GM18873 (cell line): ENCODE measurements around the gene NPIPA3.
"Not testable (repeated sequence)": the region's sequence is repeated elsewhere in the genome, so short reads cannot be mapped to it uniquely, and the experiment has no call there.

ENCODE experiments used
- ATAC-seq: cut with Tn5 transposase; IDR thresholded peaks from one replicate; pipeline ENCODE4 v1.9.1; 2021; ENCODE audit warnings: mild to moderate bottlenecking, moderate library complexity, moderate number of reproducible peaks; ENCODE audit not compliant: unreplicated experiment, low FRiP score

NPIPA3 gene

GRCh38 chr16:14703156-14704011 is at the start of gene NPIPA3:
Gene NPIPA3, plus strand, starts transcription at chr16:14703411. Its CDS starts 5,533 bp downstream, at chr16:14708944.
- peak; percentile 94 for ATAC-seq

- peak; percentile 74 for ATAC-seq
These were observed 45.1 kb upstream of the NPIPA3 start for GRCh38 chr16:14658063-14658462.

- ATAC-seq = no peak
These were observed 35.6 kb upstream of the NPIPA3 start for GRCh38 chr16:14667347-14668266.

- no peak for ATAC-seq
These were observed 34.5 kb upstream of the NPIPA3 start for GRCh38 chr16:14668556-14669223.

DNA sequence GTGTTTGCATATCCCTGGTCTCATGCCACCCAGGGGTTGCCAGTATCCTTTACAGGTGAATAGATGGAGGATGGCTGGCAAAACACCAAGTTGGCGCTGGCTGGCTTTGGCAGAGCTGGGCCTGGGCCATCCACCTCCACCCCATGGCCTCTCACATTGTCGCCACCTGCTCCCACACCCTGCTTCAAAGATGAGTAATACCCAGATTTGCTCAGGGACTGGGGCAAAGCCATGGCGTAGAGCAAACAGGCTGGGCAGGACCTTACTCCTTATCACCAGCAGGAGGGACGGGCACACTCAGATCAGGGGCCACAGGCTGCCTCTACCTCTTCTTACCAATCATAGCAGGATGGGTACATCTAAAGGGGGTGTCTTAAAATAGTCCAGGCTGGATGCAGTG is 33.4 kb upstream of the NPIPA3 start:
- ATAC-seq = no peak

GRCh38 chr16:14672403-14672971 is 30.7 kb upstream of the NPIPA3 start:
- no peak for ATAC-seq

DNA sequence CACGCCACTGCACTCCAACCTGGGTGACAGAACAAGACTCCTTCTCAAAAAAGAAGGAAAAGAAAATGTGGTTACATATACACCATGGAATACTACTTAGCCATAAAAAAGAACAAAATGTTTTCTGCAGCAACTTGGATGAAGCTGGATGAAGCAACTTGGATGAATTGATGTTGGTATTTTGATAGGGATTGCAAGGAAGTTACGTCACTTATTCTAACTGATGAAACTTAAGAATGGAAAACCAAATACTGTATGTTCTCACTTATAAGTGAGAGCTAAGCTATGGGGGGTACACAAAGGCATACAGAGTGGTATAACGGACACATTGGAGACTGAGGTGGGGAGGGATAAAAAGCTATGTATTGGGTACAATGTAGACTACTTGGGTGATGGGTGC is 26.6 kb upstream of the NPIPA3 start:
- ATAC-seq = no peak

GRCh38 chr16:14677627-14678026 is 25.6 kb upstream of the NPIPA3 start:
- no peak for ATAC-seq

- no peak for ATAC-seq
These were observed 24.3 kb upstream of the NPIPA3 start for GRCh38 chr16:14678748-14679497.

- ATAC-seq = not testable (repeated sequence)
These were observed 22.8 kb upstream of the NPIPA3 start for GRCh38 chr16:14680396-14680795.

DNA sequence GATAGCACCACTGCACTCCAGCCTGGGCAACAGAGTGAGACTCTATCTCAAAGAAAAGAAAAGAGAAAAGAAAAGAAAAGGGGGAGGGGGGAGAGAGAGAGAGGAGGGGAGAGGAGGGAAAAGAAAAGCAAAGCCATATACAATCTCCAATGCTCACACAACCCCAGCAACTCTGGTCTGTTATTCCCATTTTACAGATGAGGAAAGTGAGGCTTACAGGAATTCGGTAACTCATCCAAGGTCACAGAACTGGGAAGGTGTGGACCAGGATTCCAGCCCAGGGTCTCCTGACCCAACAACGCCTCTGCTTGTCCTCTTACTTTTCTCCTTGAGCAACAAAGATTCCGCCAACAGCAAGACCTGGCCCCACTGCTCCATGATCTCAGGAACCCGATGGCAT is 22.1 kb upstream of the NPIPA3 start:
- ATAC-seq = no peak

DNA sequence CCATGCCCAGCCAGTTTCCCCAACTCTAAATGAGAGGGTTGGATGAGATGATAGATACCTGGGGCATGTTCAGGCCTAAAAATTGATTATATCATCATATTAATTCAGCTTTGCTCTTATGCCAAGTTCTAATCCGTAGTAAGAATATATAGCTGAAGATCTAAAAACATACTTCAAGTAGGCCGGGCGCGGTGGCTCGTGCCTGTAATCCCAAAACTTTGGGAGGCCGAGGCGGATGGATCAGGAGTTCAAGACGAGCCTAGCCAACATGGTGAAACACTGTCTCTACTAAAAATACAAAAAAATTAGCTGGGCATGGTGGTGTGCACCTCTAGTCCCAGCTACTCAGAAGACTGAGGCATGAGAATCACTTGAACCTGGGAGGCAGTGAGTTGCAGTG is 21.1 kb upstream of the NPIPA3 start:
- no peak for ATAC-seq

GRCh38 chr16:14685870-14686793 is 17.1 kb upstream of the NPIPA3 start:
- not testable (repeated sequence) for ATAC-seq

- ATAC-seq = not testable (repeated sequence)
These were observed 9.1 kb upstream of the NPIPA3 start, which contains the start of gene PLA2G10 for GRCh38 chr16:14694129-14694528. Gene PLA2G10, minus strand, starts transcription at chr16:14694308. Its CDS starts 79 bp downstream, at chr16:14694229.

GRCh38 chr16:14701859-14702258 is 1.4 kb upstream of the NPIPA3 start:
- ATAC-seq = not testable (repeated sequence)

GRCh38 chr16:14702672-14703071 is 539 bp upstream of the NPIPA3 start:
- ATAC-seq = not testable (repeated sequence)

- not testable (repeated sequence) for ATAC-seq
These were observed 30.0 kb downstream of the NPIPA3 start for GRCh38 chr16:14733233-14733632.

GRCh38 chr16:14740832-14741385 is 37.7 kb downstream of the NPIPA3 start:
- ATAC-seq = not testable (repeated sequence)
